Mucosa of stomach (tissue), 1 donor: ENCODE measurements around the gene CLEC10A.

Source experiments
- H3K27me3 ChIP-seq: one replicate; pipeline ENCODE4 v1.7.0; 2013; ENCODE audit warnings: mild to moderate bottlenecking, low read length; ENCODE audit not compliant: control insufficient read depth, insufficient read depth
- H3K36me3 ChIP-seq: one replicate; pipeline ENCODE4 v1.7.0; 2013; ENCODE audit warnings: low read length; ENCODE audit not compliant: control insufficient read depth, insufficient read depth
- H3K4me1 ChIP-seq: one replicate; pipeline ENCODE4 v1.7.0; 2013; ENCODE audit warnings: mild to moderate bottlenecking, low read length; ENCODE audit not compliant: control insufficient read depth, insufficient read depth
- H3K4me3 ChIP-seq: one replicate; pipeline ENCODE4 v1.7.0; 2013; ENCODE audit warnings: low read length
- H3K9ac ChIP-seq: one replicate; pipeline ENCODE4 v1.7.0; 2013; ENCODE audit warnings: mild to moderate bottlenecking, low read length, moderate library complexity
- H3K9me3 ChIP-seq: one replicate; pipeline ENCODE4 v1.7.0; 2013; ENCODE audit warnings: mild to moderate bottlenecking, low read length, moderate library complexity; ENCODE audit not compliant: control insufficient read depth
- donor health status: Pancreatic carcinoma.

Gene CLEC10A

DNA sequence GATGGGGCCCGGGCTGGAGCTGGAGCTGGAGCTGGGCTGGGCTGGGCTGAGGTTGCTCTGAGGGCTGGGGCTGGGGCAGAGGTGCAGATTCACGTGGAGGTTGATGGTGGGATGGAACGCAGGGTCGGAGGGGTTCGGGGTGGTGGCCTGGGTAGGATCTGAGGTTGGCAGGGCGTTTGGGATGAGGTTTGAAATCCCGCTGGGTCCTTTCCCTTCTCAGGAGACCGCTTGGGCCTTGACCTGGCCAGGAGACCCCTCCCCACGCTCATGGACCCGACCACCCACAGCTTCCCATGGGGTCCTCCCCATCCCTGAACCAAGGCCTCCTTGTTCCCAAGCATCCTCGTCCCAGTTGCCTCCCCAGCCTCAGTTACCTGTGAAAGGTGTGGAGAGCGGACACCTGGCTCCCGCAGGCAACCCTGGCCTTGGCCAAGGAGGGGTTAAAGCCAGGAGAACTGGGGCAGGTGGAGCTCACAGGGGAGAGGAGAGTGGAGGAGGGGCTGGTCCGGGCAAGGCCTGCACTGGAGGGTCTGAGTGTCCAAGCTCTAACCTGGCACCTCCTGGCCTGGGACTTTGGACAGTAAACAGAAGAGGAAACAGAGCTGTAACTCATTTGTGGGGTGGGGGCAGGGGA is 34.3 kb upstream of the CLEC10A start, which contains the start of gene ASGR2:
Gene ASGR2, minus strand, starts transcription at position 582 of the 634 bp plus-strand sequence. CDS start 582 bp downstream, outside the sequence.
- H3K9me3 ChIP-seq, result no peaks in the 10 kb centered on the region
- H3K9ac ChIP-seq, result no peak within 1 kb of the TSS
- H3K4me3 ChIP-seq, result no peak within 1 kb of the TSS
- H3K36me3 ChIP-seq, result no peaks in the 10 kb centered on the region
- peaks cover 4% of the 10 kb centered on the region for H3K27me3 ChIP-seq
- no peaks in the 10 kb centered on the region for H3K4me1 ChIP-seq

GRCh38 chr17:7113273-7114071 is 33.4 kb upstream of the CLEC10A start:
- Histone ChIP-seq H3K9me3 (no peaks in the 10 kb centered on the region), H3K9ac (no peak overlapping the region), H3K4me1 (no peaks in the 10 kb centered on the region), H3K4me3 (no peak overlapping the region), H3K27me3 (peaks cover 4% of the 10 kb centered on the region), H3K36me3 (no peaks in the 10 kb centered on the region)

- no peaks in the 10 kb centered on the region for H3K9me3 ChIP-seq
- no peak overlapping the region for H3K9ac ChIP-seq
- no peaks in the 10 kb centered on the region for H3K36me3 ChIP-seq
- no peaks in the 10 kb centered on the region for H3K4me1 ChIP-seq
- H3K4me3 ChIP-seq, result no peak overlapping the region
- H3K27me3 ChIP-seq, result peaks cover 4% of the 10 kb centered on the region
These were observed 32.6 kb upstream of the CLEC10A start for GRCh38 chr17:7112510-7113108.

DNA sequence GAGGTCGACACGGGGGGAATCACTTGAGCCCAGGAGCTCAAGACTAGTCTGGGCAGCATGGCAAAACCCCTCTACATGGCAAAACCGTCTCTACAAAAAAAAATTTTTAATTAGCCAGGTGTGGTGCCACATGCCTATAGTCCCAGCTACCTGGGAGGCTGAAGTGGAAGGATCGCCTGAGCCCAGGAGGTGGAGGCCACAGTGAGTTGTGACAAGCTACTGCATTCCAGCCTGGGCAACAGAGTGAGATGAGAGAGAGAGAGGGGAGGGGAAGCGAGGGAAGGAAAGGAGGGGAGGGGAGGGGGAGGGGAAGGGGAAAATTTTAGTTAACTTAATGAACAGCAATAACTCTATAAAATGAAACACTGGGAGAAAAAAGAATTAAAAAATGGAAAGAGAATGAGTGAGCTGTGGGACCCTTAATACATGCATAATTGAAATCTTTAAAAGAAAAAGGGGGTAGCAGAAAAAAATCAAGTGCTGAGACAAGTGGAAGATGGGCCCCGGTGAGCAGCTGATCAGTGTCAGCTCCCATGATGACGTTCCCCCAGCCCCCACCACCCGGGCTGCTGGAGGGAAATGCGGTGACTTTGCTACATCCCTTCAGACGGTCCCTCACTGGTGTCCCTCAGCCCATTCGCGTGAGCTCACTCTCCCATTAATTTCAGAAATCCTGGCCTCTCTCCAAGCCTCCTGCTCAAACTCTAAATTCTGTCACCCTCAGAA is 31.9 kb upstream of the CLEC10A start:
- H3K27me3 ChIP-seq, result peaks cover 4% of the 10 kb centered on the region
- no peak overlapping the region for H3K4me3 ChIP-seq
- no peaks in the 10 kb centered on the region for H3K36me3 ChIP-seq
- no peaks in the 10 kb centered on the region for H3K9me3 ChIP-seq
- H3K9ac ChIP-seq, result no peak overlapping the region
- no peaks in the 10 kb centered on the region for H3K4me1 ChIP-seq

DNA sequence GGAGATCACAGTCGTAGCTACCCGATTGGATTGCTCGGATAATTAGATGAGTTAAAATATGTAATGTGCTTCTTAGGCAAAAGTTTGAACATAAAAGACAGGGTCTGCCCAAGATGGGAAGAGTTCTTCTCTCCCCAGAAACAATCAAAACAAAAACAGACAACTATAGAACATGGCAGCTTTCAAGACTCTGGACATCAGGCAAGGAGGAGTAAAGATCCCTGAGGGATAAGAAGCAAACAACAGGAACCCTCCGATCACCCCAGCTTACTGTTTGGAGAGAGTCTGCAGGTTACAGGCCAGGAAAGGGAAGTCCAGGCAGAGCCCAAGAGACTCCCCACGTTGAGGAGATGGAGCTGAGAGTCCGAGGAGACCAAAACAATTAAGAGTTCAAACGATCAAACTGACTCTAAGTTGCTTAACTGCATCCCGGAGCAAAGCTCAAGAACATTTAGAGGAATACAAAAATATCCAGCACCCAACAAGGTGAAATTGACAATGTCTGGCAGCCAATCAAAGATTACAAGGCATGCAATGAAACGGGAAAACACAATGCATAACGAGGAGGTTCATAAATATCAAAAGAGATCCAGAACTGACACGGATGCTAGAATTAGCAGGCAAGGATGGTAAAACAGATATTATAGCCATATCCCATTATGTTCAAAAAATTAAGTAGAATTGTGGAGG is 30.7 kb upstream of the CLEC10A start:
- H3K4me1 ChIP-seq, result no peaks in the 10 kb centered on the region
- H3K9me3 ChIP-seq, result no peaks in the 10 kb centered on the region
- H3K36me3 ChIP-seq, result no peaks in the 10 kb centered on the region
- H3K9ac ChIP-seq, result no peak overlapping the region
- H3K27me3 ChIP-seq, result peaks cover 4% of the 10 kb centered on the region
- H3K4me3 ChIP-seq, result no peak overlapping the region

DNA sequence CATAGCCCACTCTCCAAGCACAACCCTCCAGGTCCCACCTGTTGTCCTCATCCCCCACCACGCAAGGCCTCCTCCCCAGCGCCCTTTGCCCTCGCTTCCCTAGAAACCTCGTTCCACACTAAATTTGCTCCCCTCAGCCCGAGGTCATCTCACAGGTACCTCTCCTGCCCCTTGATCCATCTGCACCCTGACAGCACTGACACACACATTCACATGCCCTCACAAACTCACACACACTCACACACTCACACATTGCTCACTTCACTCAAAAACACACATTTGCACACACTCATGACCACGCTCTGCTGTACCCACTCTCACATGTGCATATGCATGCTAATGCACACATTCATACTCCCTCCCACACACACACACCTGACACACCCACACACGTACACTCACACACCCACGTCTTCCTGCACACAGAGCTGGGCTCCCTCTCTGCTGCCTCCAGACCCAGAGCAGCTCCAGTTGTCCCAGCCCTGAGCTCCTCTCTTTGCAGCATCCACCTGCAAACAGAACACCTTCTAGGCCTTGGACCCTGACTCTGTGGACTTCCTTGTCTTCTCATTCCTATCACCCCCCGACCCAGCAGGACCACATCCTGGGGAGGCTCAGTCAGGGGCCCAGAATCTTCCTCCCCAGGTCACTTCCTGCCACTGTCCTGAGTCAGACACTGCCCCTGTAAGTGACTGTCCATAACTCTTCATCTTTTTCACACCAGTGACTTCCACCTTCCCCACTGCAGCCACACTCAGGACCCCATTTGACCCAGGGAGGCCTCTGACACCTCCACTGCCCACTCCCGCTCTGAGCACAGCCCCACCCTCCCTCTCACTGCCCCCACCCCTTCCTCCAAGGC is 29.6 kb upstream of the CLEC10A start:
- peaks cover 4% of the 10 kb centered on the region for H3K27me3 ChIP-seq
- H3K36me3 ChIP-seq, result no peaks in the 10 kb centered on the region
- no peaks in the 10 kb centered on the region for H3K4me1 ChIP-seq
- H3K9ac ChIP-seq, result no peak overlapping the region
- no peak overlapping the region for H3K4me3 ChIP-seq
- no peaks in the 10 kb centered on the region for H3K9me3 ChIP-seq

GRCh38 chr17:7108981-7109380 is 28.9 kb upstream of the CLEC10A start:
- Histone ChIP-seq H3K4me1 (no peaks in the 10 kb centered on the region), H3K9ac (no peak overlapping the region), H3K36me3 (no peaks in the 10 kb centered on the region), H3K9me3 (no peaks in the 10 kb centered on the region), H3K4me3 (no peak overlapping the region), H3K27me3 (peaks cover 4% of the 10 kb centered on the region)

GRCh38 chr17:7108560-7108925 is 28.5 kb upstream of the CLEC10A start:
- Histone ChIP-seq H3K36me3 (no peaks in the 10 kb centered on the region), H3K4me3 (no peak overlapping the region)

DNA sequence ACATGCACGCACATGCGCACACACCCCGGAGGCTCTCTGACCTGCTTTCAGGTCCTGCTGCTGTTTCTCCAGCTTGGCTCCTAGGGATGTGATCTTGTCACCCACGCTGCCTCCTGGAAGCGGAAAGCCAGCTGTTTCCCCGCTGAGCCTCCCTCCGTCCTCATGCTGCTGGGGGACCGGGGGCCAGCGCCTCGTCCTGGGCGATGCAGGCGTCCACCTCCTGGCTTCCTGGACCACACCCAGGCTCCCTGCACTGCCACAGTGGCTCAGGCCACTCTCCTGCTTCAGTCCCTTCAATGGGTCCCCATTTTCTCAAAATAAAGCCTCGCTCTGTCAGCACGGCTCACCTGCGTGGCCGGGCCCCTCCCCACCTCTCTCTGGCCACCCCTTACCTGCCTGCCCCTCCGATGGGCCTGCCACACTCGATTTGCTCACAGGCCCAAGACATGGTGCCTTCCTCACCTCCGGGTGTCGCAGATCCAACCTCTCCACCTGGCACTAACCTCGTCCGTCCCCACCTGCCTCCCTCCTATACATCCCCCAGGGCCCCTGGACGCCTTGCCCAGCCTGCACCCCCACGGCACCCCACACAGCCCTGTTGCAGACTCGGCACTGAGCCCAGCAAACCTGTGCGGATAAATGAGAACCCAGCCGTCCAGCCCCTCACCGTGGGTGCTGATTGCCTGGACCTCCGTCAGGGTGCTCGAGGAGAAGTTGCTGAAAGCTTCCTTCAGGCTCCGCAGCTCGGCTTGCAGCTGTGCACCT is 27.9 kb upstream of the CLEC10A start:
- Histone ChIP-seq H3K27me3 (no peaks in the 10 kb centered on the region), H3K4me1 (no peaks in the 10 kb centered on the region), H3K4me3 (no peak overlapping the region), H3K9me3 (no peaks in the 10 kb centered on the region), H3K36me3 (no peaks in the 10 kb centered on the region), H3K9ac (no peak overlapping the region)

More at GRCh38 chr17:7108560-7108925, 28.5 kb upstream of the CLEC10A start:
- H3K27me3 ChIP-seq, result peaks cover 1% of the 10 kb centered on the region
- H3K4me1 ChIP-seq, result no peaks in the 10 kb centered on the region
- no peak overlapping the region for H3K9ac ChIP-seq
- H3K9me3 ChIP-seq, result no peaks in the 10 kb centered on the region

DNA sequence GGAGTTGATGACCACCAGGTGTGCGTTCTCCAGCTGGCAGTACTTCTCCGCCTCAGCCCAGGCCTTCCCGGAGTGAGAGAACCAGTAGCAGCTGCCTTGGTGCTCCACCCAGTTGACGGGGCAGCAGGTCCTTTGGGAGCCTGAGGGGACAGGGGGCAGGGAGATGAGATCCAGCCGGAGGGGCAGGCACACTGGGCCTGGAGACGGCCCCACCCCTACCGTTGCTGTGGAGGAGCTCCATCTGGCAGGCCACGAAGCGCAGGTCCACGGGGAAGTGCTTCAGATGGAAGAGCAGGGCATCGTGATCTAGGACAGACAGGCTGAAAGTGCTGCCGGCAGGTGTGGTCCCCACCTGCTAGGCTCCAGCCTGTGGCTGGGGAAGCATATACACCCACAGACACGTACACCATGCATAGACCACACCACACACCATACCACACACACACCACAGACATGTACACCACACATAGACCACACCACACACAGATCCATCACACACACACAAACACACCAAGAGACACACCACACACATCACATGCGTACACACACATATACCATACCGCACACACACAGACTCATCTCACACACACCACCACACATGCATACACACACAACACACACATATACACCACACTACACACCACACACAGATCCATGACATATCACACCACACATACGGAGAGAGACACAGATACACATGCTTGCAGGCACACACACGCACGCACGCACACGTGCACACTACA is 27.1 kb upstream of the CLEC10A start:
- Histone ChIP-seq H3K36me3 (no peaks in the 10 kb centered on the region), H3K27me3 (no peaks in the 10 kb centered on the region), H3K4me1 (no peaks in the 10 kb centered on the region), H3K9ac (no peak overlapping the region), H3K4me3 (no peak overlapping the region), H3K9me3 (no peaks in the 10 kb centered on the region)
